Erythroblast (primary cell): ENCODE results near the gene IDE.

Experiments used
- GATA1 ChIP-seq: IDR thresholded peaks from 2 replicates; pipeline ENCODE4 v1.6.1; 2011; ENCODE audit warnings: low read depth, mild to moderate bottlenecking, control low read depth, low read length, moderate library complexity
- POLR2A ChIP-seq: IDR thresholded peaks from 2 replicates; pipeline ENCODE4 v1.6.1; 2011; ENCODE audit warnings: mild to moderate bottlenecking, low read length

DNA sequence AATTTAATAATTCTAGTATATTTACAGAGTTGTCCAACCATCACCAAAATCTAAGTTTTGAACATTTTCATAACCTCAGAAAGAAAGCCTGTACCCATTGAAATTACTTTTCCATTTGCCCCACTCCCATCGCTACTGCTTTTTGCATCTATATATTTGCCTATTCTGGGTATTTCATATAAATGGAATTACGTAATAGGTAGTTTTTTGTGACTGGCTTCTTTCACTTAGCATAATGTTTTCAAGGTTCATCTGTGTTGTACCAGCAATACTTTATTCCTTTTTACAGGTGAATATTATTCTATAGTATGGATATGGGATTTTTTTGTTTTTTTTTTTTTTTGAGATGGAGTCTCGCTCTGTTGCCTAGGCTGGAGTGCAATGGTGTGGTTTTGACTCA is 41.6 kb upstream of the IDE start:
- TF ChIP-seq POLR2A: no peak
- TF ChIP-seq GATA1: no peak
